Liver (tissue), 3 donors: ENCODE measurements around the gene TNFRSF8.

ENCODE experiments used
- FOXA1 ChIP-seq: IDR thresholded peaks from 2 replicates; pipeline ENCODE4 v1.6.1; 2016; ENCODE audit warnings: antibody characterized with exemption
- GABPA ChIP-seq, 2 donors: IDR thresholded peaks in 1 of 2; conservative IDR thresholded peaks in 1 of 2; 2 replicates each; pipeline ENCODE4 v1.6.1; 2016; ENCODE audit warnings: antibody characterized with exemption in 2 of 2, mild to moderate bottlenecking in 1 of 2, moderate library complexity in 1 of 2
- JUND ChIP-seq, 2 donors: IDR thresholded peaks; 2 replicates each; pipeline ENCODE4 v1.6.1; 2016; ENCODE audit warnings: antibody characterized with exemption in 2 of 2
- NR2F2 ChIP-seq: IDR thresholded peaks from 2 replicates; pipeline ENCODE4 v1.6.1; 2016; ENCODE audit warnings: antibody characterized with exemption
- RAD21 ChIP-seq, 2 donors: IDR thresholded peaks; 2 replicates each; pipeline ENCODE4 v1.6.1; 2016; ENCODE audit warnings: antibody characterized with exemption in 2 of 2, mild to moderate bottlenecking in 2 of 2
- SP1 ChIP-seq: IDR thresholded peaks from 2 replicates; pipeline ENCODE4 v1.6.1; 2018; ENCODE audit warnings: antibody characterized with exemption, mild to moderate bottlenecking
- TAF1 ChIP-seq: conservative IDR thresholded peaks from 2 replicates; pipeline ENCODE4 v1.6.1; 2016; ENCODE audit warnings: antibody characterized with exemption, mild to moderate bottlenecking
- YY1 ChIP-seq: IDR thresholded peaks from 2 replicates; pipeline ENCODE4 v1.6.1; 2016; ENCODE audit warnings: antibody characterized with exemption, mild to moderate bottlenecking
- TF ChIP-seq, protein P1 (sequence below): fragments of 150-350 bp; IDR thresholded peaks from 2 replicates; pipeline ENCODE4 v1.5.1; 2017; ENCODE audit warnings: improper control_type of control experiment, low read depth, low read length; ENCODE audit not compliant: missing input control
- TF ChIP-seq, protein P2 (sequence below): IDR thresholded peaks from 2 replicates; pipeline ENCODE4 v1.6.1; 2016; ENCODE audit warnings: antibody characterized with exemption
- TF ChIP-seq, protein P3 (sequence below): IDR thresholded peaks from 2 replicates; pipeline ENCODE4 v1.6.1; 2016; ENCODE audit warnings: antibody characterized with exemption
- TF ChIP-seq, protein P4 (sequence below): IDR thresholded peaks from 2 replicates; pipeline ENCODE4 v1.6.1; 2016; ENCODE audit warnings: antibody characterized with exemption
- TF ChIP-seq, protein P5 (sequence below): IDR thresholded peaks from 2 replicates; pipeline ENCODE4 v1.6.1; 2016; ENCODE audit warnings: antibody characterized with exemption, mild to moderate bottlenecking
- donor health status: healthy.
- donor health status: healthy.

DNA sequence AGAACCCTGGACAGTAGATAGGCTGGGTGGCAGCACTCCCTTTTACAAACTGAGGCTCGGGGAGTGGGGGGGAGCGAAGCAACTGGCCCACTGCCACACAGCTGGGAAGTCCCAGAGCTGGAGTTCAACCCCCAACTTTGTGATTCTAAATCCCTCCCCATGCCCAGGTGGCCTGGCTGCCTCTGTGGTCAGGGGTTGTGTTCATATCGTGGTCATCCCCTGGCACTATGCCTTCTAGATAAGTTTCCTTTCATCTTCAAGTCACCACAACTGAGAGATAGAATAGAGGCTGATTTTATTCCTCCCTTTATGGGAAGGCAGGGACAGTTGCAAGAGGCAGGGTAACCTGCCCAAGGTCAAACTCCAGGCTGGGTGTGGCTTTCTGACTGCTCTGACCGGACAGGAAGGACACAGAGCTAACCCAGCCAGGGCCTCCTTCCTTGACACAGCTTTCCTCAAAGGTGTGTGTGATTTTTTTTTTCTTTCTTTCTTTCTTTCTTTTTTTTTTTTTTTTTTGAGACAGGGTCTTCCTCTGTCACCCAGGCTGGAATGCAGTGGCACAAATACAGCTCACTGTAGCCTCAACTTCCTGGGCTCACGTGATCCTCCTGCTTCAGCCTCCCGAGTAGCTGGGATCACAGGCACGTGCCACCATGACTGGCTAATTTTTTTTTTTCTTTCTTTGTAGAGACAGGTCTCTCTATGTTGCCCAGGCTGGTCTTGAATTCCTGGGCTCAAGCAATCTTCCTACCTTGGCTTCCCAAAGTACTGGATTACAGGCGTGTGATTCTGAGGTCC, 85.3 kb downstream of the TNFRSF8 start:
- TF ChIP-seq, protein P1, sequence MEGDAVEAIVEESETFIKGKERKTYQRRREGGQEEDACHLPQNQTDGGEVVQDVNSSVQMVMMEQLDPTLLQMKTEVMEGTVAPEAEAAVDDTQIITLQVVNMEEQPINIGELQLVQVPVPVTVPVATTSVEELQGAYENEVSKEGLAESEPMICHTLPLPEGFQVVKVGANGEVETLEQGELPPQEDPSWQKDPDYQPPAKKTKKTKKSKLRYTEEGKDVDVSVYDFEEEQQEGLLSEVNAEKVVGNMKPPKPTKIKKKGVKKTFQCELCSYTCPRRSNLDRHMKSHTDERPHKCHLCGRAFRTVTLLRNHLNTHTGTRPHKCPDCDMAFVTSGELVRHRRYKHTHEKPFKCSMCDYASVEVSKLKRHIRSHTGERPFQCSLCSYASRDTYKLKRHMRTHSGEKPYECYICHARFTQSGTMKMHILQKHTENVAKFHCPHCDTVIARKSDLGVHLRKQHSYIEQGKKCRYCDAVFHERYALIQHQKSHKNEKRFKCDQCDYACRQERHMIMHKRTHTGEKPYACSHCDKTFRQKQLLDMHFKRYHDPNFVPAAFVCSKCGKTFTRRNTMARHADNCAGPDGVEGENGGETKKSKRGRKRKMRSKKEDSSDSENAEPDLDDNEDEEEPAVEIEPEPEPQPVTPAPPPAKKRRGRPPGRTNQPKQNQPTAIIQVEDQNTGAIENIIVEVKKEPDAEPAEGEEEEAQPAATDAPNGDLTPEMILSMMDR: no peak
- TF ChIP-seq, protein P2, sequence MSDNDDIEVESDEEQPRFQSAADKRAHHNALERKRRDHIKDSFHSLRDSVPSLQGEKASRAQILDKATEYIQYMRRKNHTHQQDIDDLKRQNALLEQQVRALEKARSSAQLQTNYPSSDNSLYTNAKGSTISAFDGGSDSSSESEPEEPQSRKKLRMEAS: no peak
- TF ChIP-seq TAF1 (no peak), RAD21 (IDR thresholded peaks at IDR 0.05) (peak in 1 of 2 donors; percentile 48), GABPA (IDR thresholded peaks at IDR 0.05 in 1 of 2, conservative IDR thresholded peaks at IDR 0.05 in 1 of 2) (peak in 1 of 2 donors; percentile 36), JUND (IDR thresholded peaks at IDR 0.05) (peak in 1 of 2 donors; percentile 40), SP1 (peak; percentile 76), YY1 (peak; percentile 55), NR2F2 (no peak), FOXA1 (no peak)
- TF ChIP-seq, protein P3, sequence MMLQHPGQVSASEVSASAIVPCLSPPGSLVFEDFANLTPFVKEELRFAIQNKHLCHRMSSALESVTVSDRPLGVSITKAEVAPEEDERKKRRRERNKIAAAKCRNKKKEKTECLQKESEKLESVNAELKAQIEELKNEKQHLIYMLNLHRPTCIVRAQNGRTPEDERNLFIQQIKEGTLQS: no peak
- TF ChIP-seq, protein P4, sequence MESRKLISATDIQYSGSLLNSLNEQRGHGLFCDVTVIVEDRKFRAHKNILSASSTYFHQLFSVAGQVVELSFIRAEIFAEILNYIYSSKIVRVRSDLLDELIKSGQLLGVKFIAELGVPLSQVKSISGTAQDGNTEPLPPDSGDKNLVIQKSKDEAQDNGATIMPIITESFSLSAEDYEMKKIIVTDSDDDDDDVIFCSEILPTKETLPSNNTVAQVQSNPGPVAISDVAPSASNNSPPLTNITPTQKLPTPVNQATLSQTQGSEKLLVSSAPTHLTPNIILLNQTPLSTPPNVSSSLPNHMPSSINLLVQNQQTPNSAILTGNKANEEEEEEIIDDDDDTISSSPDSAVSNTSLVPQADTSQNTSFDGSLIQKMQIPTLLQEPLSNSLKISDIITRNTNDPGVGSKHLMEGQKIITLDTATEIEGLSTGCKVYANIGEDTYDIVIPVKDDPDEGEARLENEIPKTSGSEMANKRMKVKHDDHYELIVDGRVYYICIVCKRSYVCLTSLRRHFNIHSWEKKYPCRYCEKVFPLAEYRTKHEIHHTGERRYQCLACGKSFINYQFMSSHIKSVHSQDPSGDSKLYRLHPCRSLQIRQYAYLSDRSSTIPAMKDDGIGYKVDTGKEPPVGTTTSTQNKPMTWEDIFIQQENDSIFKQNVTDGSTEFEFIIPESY: no peak
- TF ChIP-seq, protein P5, sequence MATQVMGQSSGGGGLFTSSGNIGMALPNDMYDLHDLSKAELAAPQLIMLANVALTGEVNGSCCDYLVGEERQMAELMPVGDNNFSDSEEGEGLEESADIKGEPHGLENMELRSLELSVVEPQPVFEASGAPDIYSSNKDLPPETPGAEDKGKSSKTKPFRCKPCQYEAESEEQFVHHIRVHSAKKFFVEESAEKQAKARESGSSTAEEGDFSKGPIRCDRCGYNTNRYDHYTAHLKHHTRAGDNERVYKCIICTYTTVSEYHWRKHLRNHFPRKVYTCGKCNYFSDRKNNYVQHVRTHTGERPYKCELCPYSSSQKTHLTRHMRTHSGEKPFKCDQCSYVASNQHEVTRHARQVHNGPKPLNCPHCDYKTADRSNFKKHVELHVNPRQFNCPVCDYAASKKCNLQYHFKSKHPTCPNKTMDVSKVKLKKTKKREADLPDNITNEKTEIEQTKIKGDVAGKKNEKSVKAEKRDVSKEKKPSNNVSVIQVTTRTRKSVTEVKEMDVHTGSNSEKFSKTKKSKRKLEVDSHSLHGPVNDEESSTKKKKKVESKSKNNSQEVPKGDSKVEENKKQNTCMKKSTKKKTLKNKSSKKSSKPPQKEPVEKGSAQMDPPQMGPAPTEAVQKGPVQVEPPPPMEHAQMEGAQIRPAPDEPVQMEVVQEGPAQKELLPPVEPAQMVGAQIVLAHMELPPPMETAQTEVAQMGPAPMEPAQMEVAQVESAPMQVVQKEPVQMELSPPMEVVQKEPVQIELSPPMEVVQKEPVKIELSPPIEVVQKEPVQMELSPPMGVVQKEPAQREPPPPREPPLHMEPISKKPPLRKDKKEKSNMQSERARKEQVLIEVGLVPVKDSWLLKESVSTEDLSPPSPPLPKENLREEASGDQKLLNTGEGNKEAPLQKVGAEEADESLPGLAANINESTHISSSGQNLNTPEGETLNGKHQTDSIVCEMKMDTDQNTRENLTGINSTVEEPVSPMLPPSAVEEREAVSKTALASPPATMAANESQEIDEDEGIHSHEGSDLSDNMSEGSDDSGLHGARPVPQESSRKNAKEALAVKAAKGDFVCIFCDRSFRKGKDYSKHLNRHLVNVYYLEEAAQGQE: peak; percentile 73
